Sigmoid colon (tissue), 3 donors: Measurements from ENCODE around the gene NSUN6.

Experiments used
- POLR2A ChIP-seq, 2 donors: fragments of 450-650 bp; IDR thresholded peaks; one replicate each; pipeline ENCODE4 v1.6.1; 2016; ENCODE audit warnings: antibody characterized with exemption in 2 of 2, mild to moderate bottlenecking in 2 of 2, moderate library complexity in 2 of 2
- TF ChIP-seq, protein P1 (sequence below), 4 experiments: fragments of 450-650 bp in 3 of 4; fragments of 200-600 bp in 1 of 4; IDR thresholded peaks; one replicate each; pipeline ENCODE4 v1.5.1; 2016 to 2019; ENCODE audit warnings: antibody characterized with exemption in 4 of 4, mild to moderate bottlenecking in 3 of 4, moderate library complexity in 2 of 4

DNA sequence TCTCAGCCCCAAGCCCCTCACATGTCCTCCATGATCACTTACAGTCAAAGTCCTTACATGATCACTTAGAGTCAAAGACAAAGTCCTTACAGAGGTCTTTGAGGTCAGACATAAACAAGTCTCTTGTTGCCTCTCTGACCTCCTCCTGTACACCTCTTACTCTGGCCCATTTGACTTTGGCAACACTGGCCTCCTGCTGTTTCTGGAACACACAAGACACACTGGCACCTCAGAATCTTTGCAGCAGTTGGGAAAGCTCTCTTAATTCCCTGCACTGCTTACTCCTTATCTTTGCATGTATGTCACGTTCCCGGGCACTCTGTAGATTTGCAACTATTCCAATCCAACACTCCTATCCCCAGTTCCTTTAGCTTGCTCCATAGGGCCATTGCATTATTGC is 102.3 kb downstream of the NSUN6 start:
- TF ChIP-seq POLR2A (IDR thresholded peaks at IDR 0.05) = no peak
- TF ChIP-seq, protein P1, sequence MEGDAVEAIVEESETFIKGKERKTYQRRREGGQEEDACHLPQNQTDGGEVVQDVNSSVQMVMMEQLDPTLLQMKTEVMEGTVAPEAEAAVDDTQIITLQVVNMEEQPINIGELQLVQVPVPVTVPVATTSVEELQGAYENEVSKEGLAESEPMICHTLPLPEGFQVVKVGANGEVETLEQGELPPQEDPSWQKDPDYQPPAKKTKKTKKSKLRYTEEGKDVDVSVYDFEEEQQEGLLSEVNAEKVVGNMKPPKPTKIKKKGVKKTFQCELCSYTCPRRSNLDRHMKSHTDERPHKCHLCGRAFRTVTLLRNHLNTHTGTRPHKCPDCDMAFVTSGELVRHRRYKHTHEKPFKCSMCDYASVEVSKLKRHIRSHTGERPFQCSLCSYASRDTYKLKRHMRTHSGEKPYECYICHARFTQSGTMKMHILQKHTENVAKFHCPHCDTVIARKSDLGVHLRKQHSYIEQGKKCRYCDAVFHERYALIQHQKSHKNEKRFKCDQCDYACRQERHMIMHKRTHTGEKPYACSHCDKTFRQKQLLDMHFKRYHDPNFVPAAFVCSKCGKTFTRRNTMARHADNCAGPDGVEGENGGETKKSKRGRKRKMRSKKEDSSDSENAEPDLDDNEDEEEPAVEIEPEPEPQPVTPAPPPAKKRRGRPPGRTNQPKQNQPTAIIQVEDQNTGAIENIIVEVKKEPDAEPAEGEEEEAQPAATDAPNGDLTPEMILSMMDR (IDR thresholded peaks at IDR 0.05) = no peak
